OCI-LY3 (cell line): ENCODE results near the gene CHST13.
"Not testable (repeated sequence)": the region's sequence is repeated elsewhere in the genome, so short reads cannot be mapped to it uniquely, and the experiment has no call there.

Source experiments
- H2AFZ ChIP-seq: fragments of 200-600, 300-600 bp; shearing (Covaris generic); 2 replicates; pipeline ENCODE4 v1.6.0; 2014; ENCODE audit warnings: antibody characterized with exemption, low read depth, low read length
- H3K27ac ChIP-seq: fragments of 200-600, 300-600 bp; sonication (generic); 2 replicates; pipeline ENCODE4 v1.5.1; 2014; ENCODE audit warnings: mild to moderate bottlenecking, low read length, moderate library complexity, mixed read lengths
- H3K27me3 ChIP-seq: fragments of 200-600, 300-600 bp; sonication (generic); 2 replicates; pipeline ENCODE4 v1.6.1; 2014; ENCODE audit warnings: low read depth, low read length, mixed read lengths
- H3K36me3 ChIP-seq: fragments of 200-600, 300-600 bp; sonication (generic); replicated peaks from 2 replicates; pipeline ENCODE3; 2014; ENCODE audit warnings: low read depth, low read length, mixed read lengths
- H3K4me1 ChIP-seq: fragments of 300-600, 200-600 bp; sonication (generic); 2 replicates; pipeline ENCODE4 v1.6.1; 2014; ENCODE audit warnings: low read length, mixed read lengths
- H3K4me2 ChIP-seq: fragments of 200-600, 300-600 bp; sonication (generic); 2 replicates; pipeline ENCODE4 v1.6.1; 2014; ENCODE audit warnings: low read length, mixed read lengths
- H3K4me3 ChIP-seq: fragments of 300-600, 200-600 bp; sonication (generic); 2 replicates; pipeline ENCODE4 v1.5.1; 2014; ENCODE audit warnings: antibody characterized with exemption, mild to moderate bottlenecking, low read length, moderate library complexity
- H3K79me2 ChIP-seq: fragments of 300-600, 200-600 bp; shearing (Covaris generic); 2 replicates; pipeline ENCODE4 v1.6.1; 2014; ENCODE audit warnings: mild to moderate bottlenecking, low read length, mixed read lengths
- H3K9ac ChIP-seq: fragments of 300-600, 200-600 bp; shearing (Covaris generic); 2 replicates; pipeline ENCODE4 v1.6.0; 2014; ENCODE audit warnings: mild to moderate bottlenecking, low read length, moderate library complexity
- H3K9me3 ChIP-seq: fragments of 200-600, 300-600 bp; shearing (Covaris generic); 2 replicates; pipeline ENCODE4 v1.6.1; 2014; ENCODE audit warnings: low read length, mixed read lengths; ENCODE audit not compliant: insufficient read depth
- H4K20me1 ChIP-seq: fragments of 200-600, 300-600 bp; sonication (generic); 2 replicates; pipeline ENCODE4 v1.6.1; 2016; ENCODE audit warnings: low read length, mixed read lengths; ENCODE audit not compliant: insufficient read depth
- CTCF ChIP-seq: fragments of 200-600, 300-600 bp; sonication (generic); IDR thresholded peaks from 2 replicates; pipeline ENCODE4 v1.5.1; 2014; ENCODE audit warnings: antibody characterized with exemption, low read length, low read depth
- EZH2phosphoT487 ChIP-seq: fragments of 200-600 bp; shearing (Covaris generic); IDR thresholded peaks from 2 replicates; pipeline ENCODE4 v1.6.1; 2018; ENCODE audit warnings: antibody characterized with exemption, mixed run types, low read depth

CHST13 gene

GRCh38 chr3:126578702-126579101, 54.7 kb downstream of the CHST13 start:
- Histone ChIP-seq H4K20me1 (no peaks in the 10 kb centered on the region), H3K9ac (no peak overlapping the region), H3K79me2 (no peaks in the 10 kb centered on the region), H3K27me3 (peaks cover 22% of the 10 kb centered on the region), H3K4me1 (no peaks in the 10 kb centered on the region), H3K4me2 (no peak overlapping the region), H2AFZ (no peak overlapping the region), H3K36me3 (no peaks in the 10 kb centered on the region), H3K4me3 (no peak overlapping the region), H3K27ac (no peak overlapping the region), H3K9me3 (no peaks in the 10 kb centered on the region)
- no peak for TF ChIP-seq CTCF
- no peak for TF ChIP-seq EZH2phosphoT487

- TF ChIP-seq CTCF (no peak), EZH2phosphoT487 (no peak)
- H3K79me2 ChIP-seq, result no peaks in the 10 kb centered on the region
These were observed 56.8 kb downstream of the CHST13 start for GRCh38 chr3:126580746-126581145.

GRCh38 chr3:126581569-126581968, 57.6 kb downstream of the CHST13 start:
- Histone ChIP-seq H3K27me3 (peaks cover 33% of the 10 kb centered on the region), H3K36me3 (no peaks in the 10 kb centered on the region), H3K27ac (no peak overlapping the region), H3K79me2 (no peaks in the 10 kb centered on the region), H3K4me2 (no peak overlapping the region), H3K4me1 (no peaks in the 10 kb centered on the region), H3K9me3 (no peaks in the 10 kb centered on the region), H3K4me3 (no peak overlapping the region), H2AFZ (no peak overlapping the region), H4K20me1 (no peaks in the 10 kb centered on the region), H3K9ac (no peak overlapping the region)
- TF ChIP-seq CTCF (no peak), EZH2phosphoT487 (no peak)

More at GRCh38 chr3:126580746-126581145, 56.8 kb downstream of the CHST13 start:
- no peaks in the 10 kb centered on the region for H3K9me3 ChIP-seq
- no peak overlapping the region for H2AFZ ChIP-seq
- no peak overlapping the region for H3K4me3 ChIP-seq
- no peaks in the 10 kb centered on the region for H3K36me3 ChIP-seq
- H3K4me1 ChIP-seq, result no peaks in the 10 kb centered on the region
- no peak overlapping the region for H3K9ac ChIP-seq
- peaks cover 33% of the 10 kb centered on the region for H3K27me3 ChIP-seq
- no peak overlapping the region for H3K4me2 ChIP-seq
- no peak overlapping the region for H3K27ac ChIP-seq
- H4K20me1 ChIP-seq, result no peaks in the 10 kb centered on the region

GRCh38 chr3:126582311-126582710, 58.4 kb downstream of the CHST13 start:
- Histone ChIP-seq H3K79me2 (no peaks in the 10 kb centered on the region), H3K27me3 (peaks cover 33% of the 10 kb centered on the region), H3K4me2 (no peak overlapping the region), H3K36me3 (no peaks in the 10 kb centered on the region), H3K4me1 (no peaks in the 10 kb centered on the region), H3K27ac (no peak overlapping the region), H3K9ac (no peak overlapping the region), H4K20me1 (no peaks in the 10 kb centered on the region), H2AFZ (no peak overlapping the region), H3K9me3 (no peaks in the 10 kb centered on the region), H3K4me3 (no peak overlapping the region)
- no peak for TF ChIP-seq EZH2phosphoT487
- TF ChIP-seq CTCF, result no peak

- H3K4me3 ChIP-seq, H3K36me3 ChIP-seq, H3K9ac ChIP-seq, H3K27ac ChIP-seq, H4K20me1 ChIP-seq, H3K27me3 ChIP-seq, H3K9me3 ChIP-seq, H3K4me2 ChIP-seq, H2AFZ ChIP-seq, H3K4me1 ChIP-seq, H3K79me2 ChIP-seq: not testable (repeated sequence)
These were observed 67.6 kb downstream of the CHST13 start for GRCh38 chr3:126591515-126591914.
